GM12873 (cell line): ENCODE measurements around the gene CTNNA2.

ENCODE experiments used
- CTCF ChIP-seq: IDR thresholded peaks from 2 replicates; pipeline ENCODE4 v1.5.1; 2012; ENCODE audit warnings: low read depth, mild to moderate bottlenecking, moderate library complexity, low read length, control low read depth; ENCODE audit not compliant: insufficient read depth; ENCODE audit errors: missing control alignments

CTNNA2 gene

GRCh38 chr2:79717364-79718007 lies 204.6 kb downstream of the CTNNA2 start:
- TF ChIP-seq CTCF: no peak

GRCh38 chr2:79721061-79721460 lies 208.2 kb downstream of the CTNNA2 start:
- TF ChIP-seq CTCF: no peak

- no peak for TF ChIP-seq CTCF
These were observed 209.1 kb downstream of the CTNNA2 start for GRCh38 chr2:79721966-79722365.

GRCh38 chr2:79723830-79724229 lies 211.0 kb downstream of the CTNNA2 start:
- TF ChIP-seq CTCF: no peak

DNA sequence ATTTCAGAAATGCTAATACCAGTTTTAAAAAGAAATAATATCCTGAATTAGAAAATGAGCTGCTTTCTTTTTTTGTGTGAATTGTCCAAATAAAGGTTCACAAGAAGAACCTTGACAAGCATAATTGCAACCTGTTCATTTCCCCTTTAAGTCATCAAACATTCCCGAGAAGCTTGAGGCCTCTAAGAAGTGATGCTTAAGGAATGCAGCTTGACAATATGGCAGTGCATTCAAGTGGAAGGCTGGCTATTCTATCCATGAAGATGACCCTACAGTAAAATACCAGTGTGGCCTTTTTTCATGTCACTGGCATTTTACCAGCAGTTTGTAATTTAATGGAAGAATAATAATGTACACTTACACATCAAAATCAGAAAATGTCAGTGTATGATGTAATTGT lies 216.7 kb downstream of the CTNNA2 start:
- TF ChIP-seq CTCF: no peak

DNA sequence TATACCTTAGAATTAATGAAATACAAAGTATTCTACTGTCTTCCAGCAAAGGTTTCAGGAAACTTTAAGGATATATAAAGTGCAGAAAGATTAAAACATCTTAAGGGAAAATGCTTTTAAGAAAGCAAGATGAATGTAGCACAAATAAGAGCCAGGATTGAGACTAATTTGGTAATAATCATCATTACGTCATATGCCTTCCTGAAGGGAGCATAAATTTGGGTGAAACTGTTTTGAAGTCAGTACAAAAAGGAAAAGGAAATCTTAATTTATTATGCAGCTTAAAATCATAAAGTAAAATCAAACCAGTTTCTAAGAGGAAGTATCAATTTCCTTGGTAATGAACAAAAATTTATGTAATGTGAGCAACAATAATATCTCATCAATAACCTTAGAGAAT lies 221.7 kb downstream of the CTNNA2 start:
- no peak for TF ChIP-seq CTCF

DNA sequence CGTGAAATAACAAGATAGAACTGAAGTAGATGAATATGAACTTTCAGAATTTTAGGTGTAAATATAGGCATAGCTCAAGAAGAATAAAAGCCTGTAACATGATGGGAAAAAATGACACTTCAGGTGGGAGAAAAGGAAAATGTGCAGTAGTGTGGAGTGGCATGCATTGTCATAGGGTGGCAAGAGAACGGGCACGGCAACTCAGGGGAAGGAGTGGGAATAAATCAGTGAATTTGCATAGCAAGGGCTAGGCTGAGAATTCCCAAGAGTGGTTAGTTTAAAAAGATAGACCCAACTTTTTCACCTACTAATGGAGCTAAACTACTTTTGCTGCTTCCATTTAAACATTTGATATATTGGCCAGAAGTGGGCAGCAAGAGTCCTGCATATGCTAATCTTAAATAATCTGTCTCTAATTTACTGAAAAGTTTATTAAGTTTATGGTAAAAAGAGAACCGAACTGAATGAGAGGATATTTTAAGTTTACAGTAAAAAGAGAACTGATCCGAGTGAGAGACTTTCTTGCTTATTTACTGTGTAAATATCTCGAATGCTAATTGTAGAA lies 228.1 kb downstream of the CTNNA2 start:
- TF ChIP-seq CTCF: no peak
